Fibroblast of lung (primary cell): Measurements from ENCODE around the gene RHEB. TPM values are rescaled to one million over a fixed set of nuclear protein-coding genes. Genes with fewer than 3 reads are reported as not detected.
A peak's percentile ranks its signal among the peaks of the same experiment; 100 is the strongest.

Source experiments
- DNase-seq, 2 donors: peaks; one replicate each; pipeline versions ENCODE4 v3.0.0 to v3.0.0-alpha.2; 2010; ENCODE audit warnings: low read depth in 2 of 2
- H2AFZ ChIP-seq: 2 replicates; pipeline ENCODE4 v1.5.1; 2012; ENCODE audit warnings: low read length, control low read depth, inconsistent platforms
- H3K27ac ChIP-seq: 2 replicates; pipeline ENCODE4 v1.5.1; 2011; ENCODE audit warnings: low read length, control low read depth; ENCODE audit not compliant: insufficient read depth
- H3K27me3 ChIP-seq: 2 replicates; pipeline ENCODE4 v1.5.1; 2011; ENCODE audit warnings: mild to moderate bottlenecking, low read length; ENCODE audit not compliant: control insufficient read depth, insufficient read depth
- H3K36me3 ChIP-seq: 2 replicates; pipeline ENCODE4 v1.5.1; 2011; ENCODE audit warnings: low read length; ENCODE audit not compliant: control insufficient read depth, insufficient read depth
- H3K4me1 ChIP-seq: 2 replicates; pipeline ENCODE4 v1.5.1; 2011; ENCODE audit warnings: low read length; ENCODE audit not compliant: control insufficient read depth, insufficient read depth; ENCODE audit errors: extremely low read depth
- H3K4me2 ChIP-seq: 2 replicates; pipeline ENCODE4 v1.5.1; 2011; ENCODE audit warnings: low read length, control low read depth; ENCODE audit not compliant: insufficient read depth; ENCODE audit errors: extremely low read depth
- H3K4me3 ChIP-seq, 4 experiments: fragments of 200-600 bp in 1 of 4; sonication (generic) in 1 of 4; replicated peaks in 1 of 4; 2 replicates each; pipeline ENCODE4 v1.5.1; 2011 to 2016; ENCODE audit warnings: low read length in 4 of 4, low read depth in 3 of 4, mild to moderate bottlenecking in 3 of 4, control low read depth in 2 of 4, inconsistent platforms in 1 of 4, mixed read lengths in 1 of 4; ENCODE audit not compliant: insufficient read depth in 1 of 4; ENCODE audit errors: control extremely low read depth in 1 of 4
- H3K79me2 ChIP-seq: 2 replicates; pipeline ENCODE4 v1.5.1; 2012; ENCODE audit warnings: mild to moderate bottlenecking, low read length, inconsistent platforms; ENCODE audit not compliant: control insufficient read depth, insufficient read depth
- H3K9ac ChIP-seq: 2 replicates; pipeline ENCODE4 v1.5.1; 2011; ENCODE audit warnings: mild to moderate bottlenecking, low read length, control low read depth; ENCODE audit not compliant: insufficient read depth
- H3K9me3 ChIP-seq: 2 replicates; pipeline ENCODE4 v1.5.1; 2012; ENCODE audit warnings: low read depth, low read length; ENCODE audit not compliant: control insufficient read depth, insufficient read depth
- H4K20me1 ChIP-seq: 2 replicates; pipeline ENCODE4 v1.5.1; 2011; ENCODE audit warnings: low read length; ENCODE audit not compliant: control insufficient read depth, insufficient read depth; ENCODE audit errors: extremely low read depth
- EZH2 ChIP-seq: IDR thresholded peaks from 2 replicates; pipeline ENCODE4 v1.5.1; 2012; ENCODE audit warnings: low read length, control low read depth, mild to moderate bottlenecking; ENCODE audit errors: missing control alignments
- polyA plus RNA-seq, 2 donors: library from polyadenylated mRNA; depleted of rRNA in 1 of 2; stranded (reverse) in 1 of 2; unstranded in 1 of 2; fragments of >200 nt; gene quantifications; 2 replicates each; pipeline ENCODE4 v1.2.1, GENCODE V29; 2011 to 2012; ENCODE audit warnings: missing spikeins in 1 of 2
- total RNA-seq: library from RNA; depleted of rRNA; stranded (reverse); fragments of >200 nt; gene quantifications from 2 replicates; pipeline ENCODE4 v1.2.1, GENCODE V29; 2014
- TF ChIP-seq, protein P1 (sequence below), 2 donors: IDR thresholded peaks in 1 of 2; conservative IDR thresholded peaks in 1 of 2; 1 replicate in 1 of 2; 2 replicates in 1 of 2; pipeline ENCODE4 v1.5.1; 2011 to 2012; ENCODE audit warnings: low read length in 2 of 2, control low read depth in 1 of 2, inconsistent platforms in 1 of 2, low read depth in 1 of 2, mild to moderate bottlenecking in 1 of 2

Gene RHEB
- total and polyA plus RNA-seq, 2 donors (not counting 1 experiment from before 2014, with no cell fraction given), result 81.4 to 135 TPM

DNA sequence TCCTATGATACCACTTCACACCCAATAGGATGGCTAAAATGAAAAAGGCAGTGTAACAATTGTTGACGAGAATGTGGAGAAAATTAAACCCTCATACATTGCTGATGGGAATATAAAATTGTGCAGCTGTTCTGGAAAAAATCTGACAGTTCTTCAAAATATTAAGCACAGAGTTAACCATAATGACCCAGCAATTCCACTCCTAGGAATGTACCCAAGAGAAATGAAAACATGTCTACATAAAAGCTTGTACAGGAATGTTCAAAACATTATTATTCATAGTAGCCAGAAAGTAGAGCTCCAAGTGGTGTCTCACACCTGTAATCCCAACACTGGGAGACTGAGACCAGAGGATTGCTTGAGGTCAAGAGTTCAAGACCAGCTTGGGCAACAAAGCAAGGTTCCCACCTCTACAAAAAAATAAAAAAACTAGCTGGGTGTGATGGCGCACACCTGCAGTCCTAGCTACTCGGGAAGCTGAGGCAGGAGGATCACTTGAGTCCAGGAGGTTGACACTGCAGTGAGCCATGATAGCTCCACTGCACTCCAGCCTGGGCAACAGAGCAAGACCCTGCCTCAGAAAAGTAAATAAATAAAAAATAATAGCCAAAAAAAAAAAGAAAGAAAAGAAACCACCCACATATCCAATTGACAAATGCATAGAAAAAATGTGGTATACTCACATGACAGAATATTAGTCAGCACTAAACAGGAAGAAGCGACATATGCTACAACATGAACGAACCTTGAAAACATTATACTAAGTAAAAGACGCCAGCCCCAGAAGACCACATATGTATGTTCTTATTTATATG lies 5.0 kb downstream of the RHEB start:
- no peak overlapping the region for H3K9ac ChIP-seq
- peaks cover 11% of the 10 kb centered on the region for H4K20me1 ChIP-seq
- no peak overlapping the region for H3K4me3 ChIP-seq
- no peak overlapping the region for H3K4me2 ChIP-seq
- peaks cover 94% of the 10 kb centered on the region for H3K79me2 ChIP-seq
- H3K4me1 ChIP-seq, result peaks cover 4% of the 10 kb centered on the region
- H2AFZ ChIP-seq, result no peak overlapping the region
- DNase-seq, result peak in 1 of 2 donors; percentile 57
- no peaks in the 10 kb centered on the region for H3K27me3 ChIP-seq
- TF ChIP-seq, protein P1, sequence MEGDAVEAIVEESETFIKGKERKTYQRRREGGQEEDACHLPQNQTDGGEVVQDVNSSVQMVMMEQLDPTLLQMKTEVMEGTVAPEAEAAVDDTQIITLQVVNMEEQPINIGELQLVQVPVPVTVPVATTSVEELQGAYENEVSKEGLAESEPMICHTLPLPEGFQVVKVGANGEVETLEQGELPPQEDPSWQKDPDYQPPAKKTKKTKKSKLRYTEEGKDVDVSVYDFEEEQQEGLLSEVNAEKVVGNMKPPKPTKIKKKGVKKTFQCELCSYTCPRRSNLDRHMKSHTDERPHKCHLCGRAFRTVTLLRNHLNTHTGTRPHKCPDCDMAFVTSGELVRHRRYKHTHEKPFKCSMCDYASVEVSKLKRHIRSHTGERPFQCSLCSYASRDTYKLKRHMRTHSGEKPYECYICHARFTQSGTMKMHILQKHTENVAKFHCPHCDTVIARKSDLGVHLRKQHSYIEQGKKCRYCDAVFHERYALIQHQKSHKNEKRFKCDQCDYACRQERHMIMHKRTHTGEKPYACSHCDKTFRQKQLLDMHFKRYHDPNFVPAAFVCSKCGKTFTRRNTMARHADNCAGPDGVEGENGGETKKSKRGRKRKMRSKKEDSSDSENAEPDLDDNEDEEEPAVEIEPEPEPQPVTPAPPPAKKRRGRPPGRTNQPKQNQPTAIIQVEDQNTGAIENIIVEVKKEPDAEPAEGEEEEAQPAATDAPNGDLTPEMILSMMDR (conservative IDR thresholded peaks at IDR 0.05 in 1 of 2, IDR thresholded peaks at IDR 0.05 in 1 of 2; ENCODE audit: low read depth in 1 of 2, low read length in 2 of 2), result no peak
- no peak for TF ChIP-seq EZH2
- no peaks in the 10 kb centered on the region for H3K36me3 ChIP-seq
- H3K27ac ChIP-seq, result no peak overlapping the region
- H3K9me3 ChIP-seq, result no peaks in the 10 kb centered on the region

DNA sequence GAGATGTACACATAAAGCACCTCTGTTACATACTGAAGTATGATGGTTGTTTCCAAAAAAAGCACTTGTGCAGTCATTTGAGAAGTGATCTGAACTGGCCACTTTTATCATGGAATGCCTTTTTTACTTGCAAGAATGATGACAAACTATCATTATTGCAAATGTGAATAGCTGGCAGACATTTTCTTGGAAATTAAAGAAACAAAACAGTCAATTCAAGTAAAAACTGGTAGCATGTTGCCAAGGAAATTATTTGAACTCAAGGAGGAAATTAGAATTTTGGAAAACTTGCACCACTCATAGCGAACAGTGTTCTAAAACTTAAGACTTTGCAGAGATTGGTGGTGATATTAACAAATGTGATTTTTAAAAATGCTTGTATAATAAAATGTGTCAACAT lies 6.6 kb downstream of the RHEB start:
- Histone ChIP-seq H3K36me3 (no peaks in the 10 kb centered on the region), H3K79me2 (peaks cover 99% of the 10 kb centered on the region), H3K27me3 (no peaks in the 10 kb centered on the region), H3K4me1 (peaks cover 6% of the 10 kb centered on the region), H3K27ac (no peak overlapping the region), H2AFZ (no peak overlapping the region), H4K20me1 (peaks cover 11% of the 10 kb centered on the region), H3K4me3 (no peak overlapping the region), H3K4me2 (no peak overlapping the region), H3K9me3 (no peaks in the 10 kb centered on the region), H3K9ac (no peak overlapping the region)
- TF ChIP-seq EZH2, result no peak
- TF ChIP-seq, protein P1 (conservative IDR thresholded peaks at IDR 0.05 in 1 of 2, IDR thresholded peaks at IDR 0.05 in 1 of 2; ENCODE audit: low read depth in 1 of 2, low read length in 2 of 2), result no peak
- no peak for DNase-seq

DNA sequence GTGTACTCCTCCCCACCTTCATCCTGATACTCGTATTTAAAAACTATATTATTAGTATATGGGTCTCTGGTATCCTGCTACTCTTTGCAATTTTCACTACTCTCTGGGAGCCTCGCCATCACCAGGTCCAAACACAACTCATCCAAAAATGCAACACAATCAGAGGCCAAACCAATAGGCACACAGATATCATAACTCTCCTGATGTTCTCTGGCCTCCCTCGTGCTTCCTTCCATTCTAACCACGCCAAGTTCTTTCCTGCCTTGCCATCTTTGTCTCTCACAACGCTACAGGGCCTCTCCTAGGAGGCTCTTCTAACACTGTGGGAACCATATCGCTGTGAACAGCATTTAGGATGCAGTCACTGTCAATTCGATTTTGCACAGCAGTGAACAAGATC lies 7.3 kb downstream of the RHEB start:
- no peak overlapping the region for H3K27ac ChIP-seq
- no peak overlapping the region for H3K4me3 ChIP-seq
- no peak overlapping the region for H3K9ac ChIP-seq
- H3K9me3 ChIP-seq, result no peaks in the 10 kb centered on the region
- H3K27me3 ChIP-seq, result no peaks in the 10 kb centered on the region
- H3K36me3 ChIP-seq, result no peaks in the 10 kb centered on the region
- TF ChIP-seq, protein P1 (conservative IDR thresholded peaks at IDR 0.05 in 1 of 2, IDR thresholded peaks at IDR 0.05 in 1 of 2; ENCODE audit: low read depth in 1 of 2, low read length in 2 of 2), result no peak
- no peak overlapping the region for H2AFZ ChIP-seq
- no peak overlapping the region for H3K4me2 ChIP-seq
- peaks cover 99% of the 10 kb centered on the region for H3K79me2 ChIP-seq
- H3K4me1 ChIP-seq, result peaks cover 6% of the 10 kb centered on the region
- H4K20me1 ChIP-seq, result peaks cover 11% of the 10 kb centered on the region
- DNase-seq, result no peak
